ENCODE data around the gene GPR151. TPM values are rescaled to one million over a fixed set of nuclear protein-coding genes. Genes with fewer than 3 reads are reported as not detected.

Gene GPR151
- total and polyA plus RNA-seq, 4 donors: 0.06 to 0.20 (median 0.12) TPM

DNA sequence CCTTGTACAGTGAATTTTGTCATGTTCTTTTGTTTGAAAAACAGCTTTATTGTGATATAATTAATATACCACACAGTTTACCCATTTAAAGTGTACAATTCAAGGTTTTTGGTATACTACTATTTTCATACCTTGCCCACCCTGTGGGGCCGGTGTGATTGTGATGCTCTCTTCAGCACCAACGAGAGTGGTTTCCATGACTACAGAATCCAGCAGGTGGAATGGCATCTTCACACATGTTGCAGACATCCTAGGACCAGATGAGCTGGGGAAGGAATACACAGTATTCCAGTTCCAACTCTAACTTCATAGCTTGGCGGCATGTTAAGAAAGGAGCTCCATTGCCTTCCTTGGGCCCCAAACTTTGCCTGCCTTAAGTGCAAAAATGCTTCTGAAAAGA lies 7.7 kb upstream of the GPR151 start:
- Histone ChIP-seq H3K4me1 (ENCODE audit: control insufficient read depth, insufficient read depth, low read length) (no peaks in the 10 kb centered on the region), H3K4me3 (ENCODE audit: low read depth, low read length) (no peak overlapping the region), H3K36me3 (ENCODE audit: control insufficient read depth, insufficient read depth, low read length) (no peaks in the 10 kb centered on the region), H3K27me3 (ENCODE audit: control insufficient read depth, insufficient read depth, low read length) (no peaks in the 10 kb centered on the region), H3K27ac (ENCODE audit: low read depth, low read length) (no peak overlapping the region), H3K9me3 (ENCODE audit: control insufficient read depth, insufficient read depth, low read length) (no peaks in the 10 kb centered on the region)
- DNase-seq (ENCODE audit: low read depth in 4 of 6, low spot score in 6 of 6): peak in 2 of 6 donors; percentile 7 to 73
- 48% methylated on average over 2 of the region's 3 CpGs for WGBS (ENCODE audit: insufficient coverage)

DNA sequence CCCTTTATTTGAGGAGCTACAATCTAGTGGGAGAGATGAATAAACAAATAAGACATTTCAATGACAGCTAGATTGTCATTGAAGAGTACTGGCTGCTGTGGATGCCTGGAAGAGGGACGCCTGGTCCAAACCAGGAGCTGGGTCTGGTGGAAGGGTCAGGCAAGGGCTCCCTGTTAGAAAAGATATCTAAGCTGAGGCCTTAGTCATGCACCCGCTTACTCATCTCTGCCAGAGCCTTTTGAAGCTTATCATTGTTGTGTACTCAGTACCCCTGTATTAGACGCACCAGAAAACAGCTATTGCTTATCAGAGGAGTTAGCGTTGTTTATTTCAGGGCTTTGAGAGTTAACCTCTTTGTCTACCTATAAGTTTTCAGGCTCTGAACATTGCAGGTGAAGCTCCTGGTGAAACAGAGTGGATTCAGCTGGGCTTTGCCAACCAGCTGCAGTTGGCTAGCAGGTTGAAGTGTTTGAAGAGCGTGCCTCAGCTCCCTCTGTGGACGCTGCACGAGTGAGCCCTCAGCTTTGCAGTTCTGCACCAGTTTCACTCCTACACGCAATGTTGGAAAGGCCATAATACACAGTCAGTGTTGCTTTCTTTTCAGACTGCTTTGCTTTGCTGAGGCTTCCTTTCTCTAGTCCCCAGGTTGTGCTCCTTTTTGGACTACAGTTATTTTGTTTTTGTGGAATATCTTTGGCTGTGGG lies 5.6 kb upstream of the GPR151 start:
- Histone ChIP-seq H3K9me3 (ENCODE audit: control insufficient read depth, insufficient read depth, low read length) (no peaks in the 10 kb centered on the region), H3K36me3 (ENCODE audit: control insufficient read depth, insufficient read depth, low read length) (no peaks in the 10 kb centered on the region), H3K4me1 (ENCODE audit: control insufficient read depth, insufficient read depth, low read length) (no peaks in the 10 kb centered on the region), H3K4me3 (ENCODE audit: low read depth, low read length) (no peak overlapping the region), H3K27me3 (ENCODE audit: control insufficient read depth, insufficient read depth, low read length) (no peaks in the 10 kb centered on the region), H3K27ac (ENCODE audit: low read depth, low read length) (no peak overlapping the region)
- WGBS (ENCODE audit: insufficient coverage): 86% methylated on average over 5 of the region's 8 CpGs
- DNase-seq (ENCODE audit: low read depth in 4 of 6, low spot score in 6 of 6): no peak

DNA sequence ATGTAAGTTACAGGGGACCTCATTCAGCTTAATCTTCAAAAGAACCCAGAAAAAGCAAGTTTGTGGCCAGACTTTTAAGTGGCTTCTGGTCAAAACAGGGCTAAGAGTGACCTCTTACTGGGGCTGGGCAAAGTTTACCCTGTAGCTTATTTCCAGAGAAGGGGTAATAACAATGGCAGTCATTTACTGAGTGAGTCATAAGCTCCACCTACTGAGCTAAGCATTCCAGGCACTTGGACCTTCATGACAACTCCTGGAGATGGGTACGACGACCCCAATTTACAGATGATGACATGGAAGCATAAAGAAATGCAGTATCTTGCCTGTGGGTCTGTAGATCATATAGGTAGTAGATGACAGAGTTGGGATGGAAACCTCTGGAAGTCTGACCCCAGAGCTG lies 4.7 kb upstream of the GPR151 start:
- H3K4me1 ChIP-seq (ENCODE audit: control insufficient read depth, insufficient read depth, low read length): no peaks in the 10 kb centered on the region
- no peaks in the 10 kb centered on the region for H3K36me3 ChIP-seq (ENCODE audit: control insufficient read depth, insufficient read depth, low read length)
- H3K27me3 ChIP-seq (ENCODE audit: control insufficient read depth, insufficient read depth, low read length): no peaks in the 10 kb centered on the region
- no peak for DNase-seq (ENCODE audit: low read depth in 4 of 6, low spot score in 6 of 6)
- no peak overlapping the region for H3K27ac ChIP-seq (ENCODE audit: low read depth, low read length)
- no CpG with 5 or more reads among the region's 2 CpGs for WGBS (ENCODE audit: insufficient coverage)
- H3K9me3 ChIP-seq (ENCODE audit: control insufficient read depth, insufficient read depth, low read length): no peaks in the 10 kb centered on the region
- no peak overlapping the region for H3K4me3 ChIP-seq (ENCODE audit: low read depth, low read length)

DNA sequence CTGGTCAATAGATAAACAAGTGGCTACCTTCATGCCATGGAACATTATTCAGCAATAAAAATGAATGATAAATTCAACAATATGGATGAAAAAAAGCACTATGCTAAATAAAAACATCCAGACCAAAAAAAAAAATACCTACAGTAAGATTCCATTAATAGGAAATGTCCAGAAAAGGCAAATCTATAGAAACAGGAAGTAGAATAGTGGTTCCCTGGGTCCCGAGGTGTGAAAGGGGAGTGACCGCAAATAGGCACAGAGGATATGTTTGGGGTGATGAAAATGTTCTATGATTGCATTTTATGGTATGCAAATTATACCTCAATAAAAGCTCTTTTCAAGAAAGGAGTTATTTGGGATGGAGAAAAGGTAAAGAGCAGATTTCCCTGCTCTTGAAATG lies 3.6 kb upstream of the GPR151 start:
- H3K27ac ChIP-seq (ENCODE audit: low read depth, low read length): no peak overlapping the region
- DNase-seq (ENCODE audit: low read depth in 4 of 6, low spot score in 6 of 6): no peak
- no peaks in the 10 kb centered on the region for H3K9me3 ChIP-seq (ENCODE audit: control insufficient read depth, insufficient read depth, low read length)
- no peaks in the 10 kb centered on the region for H3K27me3 ChIP-seq (ENCODE audit: control insufficient read depth, insufficient read depth, low read length)
- WGBS (ENCODE audit: insufficient coverage): no CpG with 5 or more reads among the region's 2 CpGs
- no peaks in the 10 kb centered on the region for H3K36me3 ChIP-seq (ENCODE audit: control insufficient read depth, insufficient read depth, low read length)
- no peaks in the 10 kb centered on the region for H3K4me1 ChIP-seq (ENCODE audit: control insufficient read depth, insufficient read depth, low read length)
- H3K4me3 ChIP-seq (ENCODE audit: low read depth, low read length): no peak overlapping the region

DNA sequence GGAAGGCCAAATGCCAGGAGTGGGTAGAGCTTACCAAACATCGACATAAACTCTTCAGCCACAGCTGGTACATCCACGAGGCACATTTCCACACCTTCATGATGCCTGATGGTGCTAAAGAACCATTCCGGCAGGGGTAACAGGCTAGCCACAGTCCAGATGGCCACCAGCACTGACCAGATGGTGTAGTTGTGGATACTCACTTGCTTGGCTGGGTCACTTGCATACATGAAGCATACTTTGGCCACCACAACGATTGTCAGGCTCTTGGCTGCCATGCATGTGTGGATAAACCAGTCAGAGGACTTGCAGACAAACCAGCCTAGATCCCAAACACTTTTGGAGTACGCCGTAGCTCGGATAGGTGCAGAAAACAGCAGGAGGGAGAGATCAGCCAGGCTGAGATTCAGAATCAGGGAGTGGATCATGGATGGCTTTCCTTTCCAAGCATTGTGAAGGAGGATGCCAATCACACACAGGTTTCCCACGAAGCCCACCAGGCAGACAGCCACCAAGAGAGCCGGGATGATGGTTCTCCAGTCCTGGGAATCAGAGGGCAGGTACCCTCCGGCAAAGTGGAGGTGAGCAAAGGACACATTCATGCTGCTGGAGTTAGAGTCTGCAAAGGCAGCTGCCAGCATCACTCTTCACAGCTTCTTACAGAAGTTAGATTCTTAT lies 378 bp downstream of the GPR151 start:
- DNase-seq (ENCODE audit: low read depth in 4 of 6, low spot score in 6 of 6): peak in 1 of 6 donors; percentile 47
- H3K4me3 ChIP-seq (ENCODE audit: low read depth, low read length): no peak overlapping the region
- H3K9me3 ChIP-seq (ENCODE audit: control insufficient read depth, insufficient read depth, low read length): no peaks in the 10 kb centered on the region
- no peaks in the 10 kb centered on the region for H3K36me3 ChIP-seq (ENCODE audit: control insufficient read depth, insufficient read depth, low read length)
- no peaks in the 10 kb centered on the region for H3K27me3 ChIP-seq (ENCODE audit: control insufficient read depth, insufficient read depth, low read length)
- 89% methylated on average over 8 of the region's 10 CpGs for WGBS (ENCODE audit: insufficient coverage)
- no peaks in the 10 kb centered on the region for H3K4me1 ChIP-seq (ENCODE audit: control insufficient read depth, insufficient read depth, low read length)
- no peak overlapping the region for H3K27ac ChIP-seq (ENCODE audit: low read depth, low read length)

DNA sequence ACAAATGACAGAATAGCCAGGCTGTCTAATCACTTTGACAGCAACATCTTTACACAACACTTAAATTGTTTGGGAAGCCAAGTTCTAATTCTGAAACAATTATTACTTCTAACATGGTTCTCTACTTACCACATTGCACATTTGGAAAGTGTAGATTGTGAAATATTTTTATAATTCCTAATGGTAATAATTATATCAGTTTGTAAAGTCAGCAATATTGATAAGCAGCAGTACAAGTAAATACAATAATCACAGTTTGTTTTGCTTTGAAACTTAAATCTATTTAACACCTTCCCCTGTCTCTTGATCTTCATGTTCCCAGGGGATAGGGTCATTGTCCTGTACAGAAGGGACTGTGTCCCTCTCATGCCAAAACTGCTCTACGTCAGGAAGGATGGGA lies 1.4 kb downstream of the GPR151 start:
- Histone ChIP-seq H3K36me3 (ENCODE audit: control insufficient read depth, insufficient read depth, low read length) (peaks cover 7% of the 10 kb centered on the region), H3K4me3 (ENCODE audit: low read depth, low read length) (no peak overlapping the region), H3K27me3 (ENCODE audit: control insufficient read depth, insufficient read depth, low read length) (no peaks in the 10 kb centered on the region), H3K9me3 (ENCODE audit: control insufficient read depth, insufficient read depth, low read length) (no peaks in the 10 kb centered on the region), H3K4me1 (ENCODE audit: control insufficient read depth, insufficient read depth, low read length) (no peaks in the 10 kb centered on the region), H3K27ac (ENCODE audit: low read depth, low read length) (no peak overlapping the region)
- no peak for DNase-seq (ENCODE audit: low read depth in 4 of 6, low spot score in 6 of 6)
- WGBS (ENCODE audit: insufficient coverage): no CpG with 5 or more reads among the region's 1 CpG

DNA sequence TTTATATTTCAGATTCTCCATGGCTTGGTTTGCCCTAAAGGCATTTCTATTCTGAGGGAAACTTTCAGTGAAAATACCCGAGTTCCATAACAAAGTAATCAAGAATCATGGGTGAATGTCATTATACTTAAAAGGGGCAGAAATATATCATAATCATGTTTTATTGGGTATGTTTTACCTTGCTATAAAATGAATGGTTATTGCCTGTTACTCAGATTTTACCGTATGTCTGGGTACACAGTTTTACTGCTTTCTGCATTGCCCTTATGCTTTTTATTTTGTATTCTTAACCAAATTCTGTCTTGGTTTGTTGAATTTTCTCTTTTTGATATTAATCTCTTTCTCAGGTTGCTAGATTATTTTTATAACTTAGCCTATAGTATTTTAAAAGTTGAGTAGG lies 2.5 kb downstream of the GPR151 start:
- H3K36me3 ChIP-seq (ENCODE audit: control insufficient read depth, insufficient read depth, low read length): peaks cover 7% of the 10 kb centered on the region
- no peak overlapping the region for H3K27ac ChIP-seq (ENCODE audit: low read depth, low read length)
- H3K4me1 ChIP-seq (ENCODE audit: control insufficient read depth, insufficient read depth, low read length): no peaks in the 10 kb centered on the region
- WGBS (ENCODE audit: insufficient coverage): no CpG with 5 or more reads among the region's 2 CpGs
- no peak overlapping the region for H3K4me3 ChIP-seq (ENCODE audit: low read depth, low read length)
- no peaks in the 10 kb centered on the region for H3K9me3 ChIP-seq (ENCODE audit: control insufficient read depth, insufficient read depth, low read length)
- no peak for DNase-seq (ENCODE audit: low read depth in 4 of 6, low spot score in 6 of 6)
- no peaks in the 10 kb centered on the region for H3K27me3 ChIP-seq (ENCODE audit: control insufficient read depth, insufficient read depth, low read length)

DNA sequence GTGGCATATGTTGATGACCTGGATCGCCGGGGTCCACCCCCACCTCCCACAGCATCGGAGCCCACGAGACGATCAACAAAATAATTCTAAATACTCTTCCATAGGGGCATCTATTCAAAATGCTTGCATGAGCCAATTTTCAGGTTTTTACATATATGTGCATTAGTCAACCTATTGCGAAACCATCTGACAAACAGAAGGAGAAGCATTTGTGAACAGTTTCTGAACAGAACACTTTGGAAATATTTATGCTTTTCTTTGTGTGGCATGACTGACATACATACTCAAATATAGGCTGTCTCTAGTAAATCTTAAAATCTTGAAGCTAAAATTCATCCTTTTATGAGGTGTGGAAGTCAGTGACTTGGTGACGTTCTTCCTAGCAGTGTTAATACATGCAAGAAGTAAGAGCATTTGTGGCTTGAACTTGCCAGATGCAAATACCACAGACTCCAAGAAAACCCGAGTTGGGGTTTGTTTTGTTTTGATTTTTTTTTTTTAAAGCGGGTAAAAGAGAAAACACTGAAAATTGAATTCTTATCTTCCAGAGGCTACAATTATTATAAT lies 5.3 kb downstream of the GPR151 start:
- Histone ChIP-seq H3K27ac (ENCODE audit: low read depth, low read length) (no peak overlapping the region), H3K4me3 (ENCODE audit: low read depth, low read length) (no peak overlapping the region), H3K36me3 (ENCODE audit: control insufficient read depth, insufficient read depth, low read length) (peaks cover 13% of the 10 kb centered on the region), H3K27me3 (ENCODE audit: control insufficient read depth, insufficient read depth, low read length) (no peaks in the 10 kb centered on the region), H3K4me1 (ENCODE audit: control insufficient read depth, insufficient read depth, low read length) (no peaks in the 10 kb centered on the region), H3K9me3 (ENCODE audit: control insufficient read depth, insufficient read depth, low read length) (no peaks in the 10 kb centered on the region)
- DNase-seq (ENCODE audit: low read depth in 4 of 6, low spot score in 6 of 6): peak in 1 of 6 donors; percentile 37
- 100% methylated on average over 1 of the region's 9 CpGs for WGBS (ENCODE audit: insufficient coverage)

DNA sequence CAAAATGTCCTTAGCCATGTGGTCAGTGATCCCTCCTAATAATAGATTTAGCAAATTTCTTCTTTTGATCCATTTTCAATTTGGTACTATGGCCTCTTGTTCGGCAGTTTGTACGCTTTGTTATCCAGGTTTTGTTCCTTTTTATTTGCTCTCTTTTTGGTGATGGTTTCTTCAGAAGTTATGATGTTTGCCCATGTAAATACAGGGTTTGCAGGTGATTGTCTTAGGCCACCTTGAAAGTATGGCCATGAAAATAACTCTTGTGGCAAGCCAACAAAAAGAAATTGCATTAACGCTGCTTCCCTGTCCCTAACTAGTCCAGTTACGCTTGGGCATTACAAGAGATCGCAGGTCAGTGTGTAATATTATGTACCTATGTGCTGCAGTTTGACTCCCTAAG lies 8.6 kb downstream of the GPR151 start:
- Histone ChIP-seq H3K27ac (ENCODE audit: low read depth, low read length) (no peak overlapping the region), H3K4me3 (ENCODE audit: low read depth, low read length) (no peak overlapping the region), H3K36me3 (ENCODE audit: control insufficient read depth, insufficient read depth, low read length) (peaks cover 20% of the 10 kb centered on the region), H3K4me1 (ENCODE audit: control insufficient read depth, insufficient read depth, low read length) (no peaks in the 10 kb centered on the region), H3K27me3 (ENCODE audit: control insufficient read depth, insufficient read depth, low read length) (no peaks in the 10 kb centered on the region), H3K9me3 (ENCODE audit: control insufficient read depth, insufficient read depth, low read length) (no peaks in the 10 kb centered on the region)
- DNase-seq (ENCODE audit: low read depth in 4 of 6, low spot score in 6 of 6): no peak
- WGBS (ENCODE audit: insufficient coverage): 100% methylated on average over 1 of the region's 5 CpGs

DNA sequence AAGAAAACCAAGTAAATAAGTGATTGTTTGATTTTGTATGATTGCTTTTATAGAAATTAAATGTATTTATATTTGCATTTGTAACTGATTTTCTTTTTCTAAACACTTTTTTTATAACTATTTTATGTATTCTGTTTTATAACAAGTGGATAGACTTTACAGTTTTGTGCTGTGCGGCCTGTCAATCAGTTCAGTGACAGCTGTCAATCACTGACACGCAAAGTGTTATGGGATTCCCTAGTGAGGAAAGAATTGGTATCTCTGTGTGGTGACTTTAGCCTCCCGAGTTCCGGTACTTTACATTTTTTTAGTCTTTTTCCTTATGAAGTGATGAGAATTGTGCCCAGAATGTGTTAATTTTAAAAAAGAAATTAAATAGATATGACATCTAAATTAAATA lies 16.3 kb downstream of the GPR151 start:
- no peak for DNase-seq (ENCODE audit: low read depth in 4 of 6, low spot score in 6 of 6)
- H3K4me3 ChIP-seq (ENCODE audit: low read depth, low read length): no peak overlapping the region
- WGBS (ENCODE audit: insufficient coverage): no CpG with 5 or more reads among the region's 4 CpGs
- no peak overlapping the region for H3K27ac ChIP-seq (ENCODE audit: low read depth, low read length)
- H3K4me1 ChIP-seq (ENCODE audit: control insufficient read depth, insufficient read depth, low read length): no peaks in the 10 kb centered on the region
- H3K9me3 ChIP-seq (ENCODE audit: control insufficient read depth, insufficient read depth, low read length): no peaks in the 10 kb centered on the region
- H3K27me3 ChIP-seq (ENCODE audit: control insufficient read depth, insufficient read depth, low read length): no peaks in the 10 kb centered on the region
- peaks cover 6% of the 10 kb centered on the region for H3K36me3 ChIP-seq (ENCODE audit: control insufficient read depth, insufficient read depth, low read length)
